ENCODE results near the gene TIA1. TPM values are rescaled to one million over a fixed set of nuclear protein-coding genes. Genes with fewer than 3 reads are reported as not detected.
"Not testable (repeated sequence)": the region's sequence is repeated elsewhere in the genome, so short reads cannot be mapped to it uniquely, and the experiment has no call there.

The TIA1 gene
- total RNA-seq, 4 donors from 2014 or later: 38.1 to 170 (median 53.9) TPM

- no peak for ATAC-seq (ENCODE audit: low FRiP score)
- DNase-seq (ENCODE audit: low spot score): no peak
- no peak for TF ChIP-seq CTCF (IDR thresholded peaks at IDR 0.05)
Observed at GRCh38 chr2:70182689-70183088, 65.7 kb downstream of the TIA1 start.

GRCh38 chr2:70181363-70181956 is 67.0 kb downstream of the TIA1 start:
- no peak for DNase-seq (ENCODE audit: low spot score)
- TF ChIP-seq CTCF (IDR thresholded peaks at IDR 0.05): no peak
- no peak for ATAC-seq (ENCODE audit: low FRiP score)

- DNase-seq (ENCODE audit: low spot score) (no peak), ATAC-seq (ENCODE audit: low FRiP score) (no peak)
- TF ChIP-seq CTCF (IDR thresholded peaks at IDR 0.05): no peak
Observed at GRCh38 chr2:70173520-70173919, 74.9 kb downstream of the TIA1 start.

GRCh38 chr2:70169654-70170245 is 78.7 kb downstream of the TIA1 start:
- not testable (repeated sequence) for DNase-seq (ENCODE audit: low spot score); ATAC-seq (ENCODE audit: low FRiP score)

GRCh38 chr2:70161069-70161534 is 87.3 kb downstream of the TIA1 start:
- DNase-seq (ENCODE audit: low spot score): no peak
- TF ChIP-seq CTCF (IDR thresholded peaks at IDR 0.05): no peak
- ATAC-seq (ENCODE audit: low FRiP score): no peak

- ATAC-seq (ENCODE audit: low FRiP score): no peak
- TF ChIP-seq CTCF (IDR thresholded peaks at IDR 0.05): no peak
- DNase-seq (ENCODE audit: low spot score): no peak
Observed at GRCh38 chr2:70160545-70160944, 87.9 kb downstream of the TIA1 start.

Small RNAs within 50 kb of the gene (small RNA-seq; reads per million reads assigned to genes)
- not detected for gene AC016700.2
- gene MIR1285-2: not detected

Other genes with a start within 250 kb of the TIA1 start
- 100 to 1,000 TPM; 200 to 256 (median 209) TPM for gene PCBP1, start 161.2 kb downstream of the TIA1 start, total RNA-seq
- 10 to 100 TPM; 10.6 to 15.3 (median 11.2) TPM for gene C2orf42, start 57.6 kb downstream of the TIA1 start, total RNA-seq
- gene PCYOX1, start 9.5 kb upstream of the TIA1 start, total RNA-seq: 10 to 100 TPM; 49.2 to 88.7 (median 66.4) TPM
- gene SNRPG, start 45.1 kb upstream of the TIA1 start, total RNA-seq: 100 to 1,000 TPM in 3 of 4 donors, 10 to 100 TPM in 1; 87.3 to 124 (median 107) TPM
- gene FAM136A, start 53.4 kb upstream of the TIA1 start, total RNA-seq: 10 to 100 TPM; 16.3 to 19.6 (median 17.7) TPM